B cell (primary cell): ENCODE measurements around the gene WDR48. TPM values are rescaled to one million over a fixed set of nuclear protein-coding genes. Genes with fewer than 3 reads are reported as not detected.

Source experiments
- ATAC-seq: fragments of 200-7000 bp; cut with Tn5 transposase; one replicate; pipeline ENCODE4 v1.10.0; 2021; ENCODE audit warnings: low read depth, mild to moderate bottlenecking, moderate number of reproducible peaks, moderate library complexity
- CTCF ChIA-PET: fragments of 350-600 bp; sonication (Branson Sonifier 250); formaldehyde crosslinking; loops from one replicate; lab custom pipeline; 2021; ENCODE audit warnings: antibody characterized with exemption, inconsistent platforms; lab: Charles Lee
- POLR2A ChIA-PET: fragments of 350-600 bp; sonication (Branson Sonifier 250); formaldehyde crosslinking; loops from one replicate; lab custom pipeline; 2021; ENCODE audit warnings: antibody characterized with exemption; lab: Charles Lee
- DNase-seq: peaks from one replicate; pipeline ENCODE4 v3.0.0; 2013
- H2AFZ ChIP-seq: 2 replicates; pipeline ENCODE4 v1.6.1; 2012; ENCODE audit warnings: mild to moderate bottlenecking, low read depth, low read length; ENCODE audit not compliant: insufficient read depth, poor library complexity, severe bottlenecking
- H3K27ac ChIP-seq, 2 donors: 1 replicate in 1 of 2; 2 replicates in 1 of 2; pipeline ENCODE4 v1.5.1; 2012 to 2013; ENCODE audit warnings: low read length in 2 of 2, mild to moderate bottlenecking in 2 of 2, moderate library complexity in 1 of 2
- H3K27me3 ChIP-seq, 4 experiments: fragments of 200-600 bp in 1 of 4; sonication (generic) in 1 of 4; replicated peaks in 1 of 4; 1 replicate in 2 of 4; 2 replicates in 2 of 4; pipeline versions ENCODE4 v1.6.1 to v1.7.0; 2013 to 2016; ENCODE audit warnings: low read length in 3 of 4, mild to moderate bottlenecking in 2 of 4, mixed read lengths in 1 of 4, moderate library complexity in 1 of 4; ENCODE audit not compliant: insufficient read depth in 4 of 4, control insufficient read depth in 3 of 4; ENCODE audit errors: control extremely low read depth in 1 of 4
- H3K36me3 ChIP-seq, 2 experiments: replicated peaks in 1 of 2; 1 replicate in 1 of 2; 2 replicates in 1 of 2; pipeline versions ENCODE4 v1.6.1 to v1.7.1; 2013; ENCODE audit warnings: low read length in 1 of 2; ENCODE audit not compliant: insufficient read depth in 2 of 2, control insufficient read depth in 1 of 2; ENCODE audit errors: control extremely low read depth in 1 of 2, extremely low read depth in 1 of 2
- H3K4me1 ChIP-seq, 2 donors: fragments of 200-600 bp in 1 of 2; sonication (generic) in 1 of 2; 1 replicate in 1 of 2; 2 replicates in 1 of 2; pipeline versions ENCODE4 v1.5.1 to v1.6.1; 2013 to 2017; ENCODE audit warnings: low read length in 2 of 2; ENCODE audit not compliant: control insufficient read depth in 2 of 2, insufficient read depth in 2 of 2
- H3K4me2 ChIP-seq: replicated peaks from 2 replicates; pipeline ENCODE3; 2012; ENCODE audit warnings: mild to moderate bottlenecking, low read depth, low read length; ENCODE audit not compliant: poor library complexity, severe bottlenecking
- H3K4me3 ChIP-seq, 5 experiments: fragments of 200-600 bp in 1 of 5; sonication (generic) in 1 of 5; 1 replicate in 3 of 5; 2 replicates in 2 of 5; pipeline versions ENCODE4 v1.5.1 to v1.7.0; 2011 to 2016; ENCODE audit warnings: low read length in 4 of 5, mild to moderate bottlenecking in 4 of 5, low read depth in 2 of 5, control low read depth in 1 of 5, moderate library complexity in 1 of 5; ENCODE audit not compliant: insufficient read depth in 1 of 5; ENCODE audit errors: control extremely low read depth in 1 of 5, extremely low read depth in 1 of 5
- H3K79me2 ChIP-seq: fragments of 200-600 bp; sonication (generic); one replicate; pipeline ENCODE4 v1.6.0; 2016; ENCODE audit warnings: low read length; ENCODE audit not compliant: control insufficient read depth, insufficient read depth
- H3K9ac ChIP-seq: fragments of 200-600 bp; sonication (generic); 2 replicates; pipeline ENCODE4 v1.6.1; 2017; ENCODE audit warnings: mild to moderate bottlenecking, low read length, moderate library complexity
- H3K9me3 ChIP-seq, 3 donors: one replicate each; pipeline versions ENCODE4 v1.6.1 to v1.7.1; 2013; ENCODE audit warnings: low read length in 2 of 3; ENCODE audit not compliant: control insufficient read depth in 2 of 3, insufficient read depth in 1 of 3; ENCODE audit errors: control extremely low read depth in 1 of 3
- H4K20me1 ChIP-seq: 2 replicates; pipeline ENCODE4 v1.6.0; 2012; ENCODE audit warnings: mild to moderate bottlenecking, low read length; ENCODE audit not compliant: insufficient read depth, control insufficient read depth, poor library complexity, severe bottlenecking
- H3K27ac Mint-ChIP-seq: one replicate; pipeline ENCODE4 v1.8.0; 2021; ENCODE audit warnings: mixed read lengths
- H3K27me3 Mint-ChIP-seq: one replicate; pipeline ENCODE4 v1.8.0; 2021; ENCODE audit warnings: mixed read lengths
- H3K4me1 Mint-ChIP-seq: one replicate; pipeline ENCODE4 v1.8.0; 2021; ENCODE audit warnings: mixed read lengths
- H3K4me3 Mint-ChIP-seq: one replicate; pipeline ENCODE4 v1.8.0; 2021; ENCODE audit warnings: mixed read lengths
- H3K9me3 Mint-ChIP-seq: one replicate; pipeline ENCODE4 v1.8.0; 2022; ENCODE audit warnings: mixed read lengths; ENCODE audit not compliant: insufficient read depth
- EZH2 ChIP-seq: IDR thresholded peaks from 2 replicates; pipeline ENCODE4 v1.6.1; 2012; ENCODE audit warnings: borderline replicate concordance, low read depth, mild to moderate bottlenecking, moderate library complexity, low read length; ENCODE audit not compliant: insufficient read depth, poor library complexity, severe bottlenecking
- WGBS: methylation state at CpG from one replicate; pipeline ENCODE4 v1.1.5; 2013; ENCODE audit warnings: missing lambda C conversion rate; ENCODE audit not compliant: insufficient coverage; 5-methylcytosine and 5-hydroxymethylcytosine counted together
- intact Hi-C: fragments of 100-400 bp; cut with micrococcal nuclease; formaldehyde crosslinking; loops from one replicate; pipeline ENCODE4 v1.10.0; 2022
- polyA plus RNA-seq: library from polyadenylated mRNA; depleted of rRNA; stranded (reverse); fragments of >200 nt; gene quantifications from 2 replicates; pipeline ENCODE4 v1.2.3, GENCODE V29; 2012
- total RNA-seq, 2 donors: library from RNA; stranded (reverse); fragments of 120-200 nt in 1 of 2; gene quantifications; 1 replicate in 1 of 2; 2 replicates in 1 of 2; pipeline versions ENCODE4 v1.2.3 to v1.2.4, GENCODE V29; 2013 to 2022
- TF ChIP-seq, protein P1 (sequence below): fragments of 200-600 bp; IDR thresholded peaks from one replicate; pipeline ENCODE4 v1.8.0; 2022; ENCODE audit warnings: antibody characterized with exemption, mild to moderate bottlenecking

The WDR48 gene
- total and polyA plus RNA-seq, 2 donors (not counting 1 experiment from before 2014, with no cell fraction given), result 20.8 to 68.6 TPM

GRCh38 chr3:39133822-39134221, 82.0 kb downstream of the WDR48 start:
- Histone ChIP-seq H4K20me1 (no peaks in the 10 kb centered on the region), H3K79me2 (no peaks in the 10 kb centered on the region), H3K9ac (no peak overlapping the region), H3K9me3 (no peaks in the 10 kb centered on the region), H3K4me3 (no peak overlapping the region), H3K4me2 (no peak overlapping the region), H3K27ac (no peak overlapping the region), H2AFZ (no peak overlapping the region), H3K27me3 (no peaks in the 10 kb centered on the region), H3K36me3 (peaks cover 0 to 61% of the 10 kb centered on the region in 2 experiments), H3K4me1 (peaks cover 0 to 1% of the 10 kb centered on the region in 2 donors)
- H3K4me3 Mint-ChIP-seq, result no peak overlapping the region
- intact Hi-C loops, result no loop called here
- no peak overlapping the region for H3K27ac Mint-ChIP-seq
- H3K9me3 Mint-ChIP-seq, result no peaks in the 10 kb centered on the region
- no peak for ATAC-seq
- ChIA-PET CTCF (interaction anchor here (0.8 to 2.7 kb wide), 4 partner anchors 12 to 158 kb away, joined by 3 to 9 read pairs (median 6); no protein-coding TSS in a partner anchor), POLR2A (no interaction called here)
- no peak for DNase-seq
- no peaks in the 10 kb centered on the region for H3K27me3 Mint-ChIP-seq
- H3K4me1 Mint-ChIP-seq, result peaks cover 3% of the 10 kb centered on the region
- TF ChIP-seq, protein P1, sequence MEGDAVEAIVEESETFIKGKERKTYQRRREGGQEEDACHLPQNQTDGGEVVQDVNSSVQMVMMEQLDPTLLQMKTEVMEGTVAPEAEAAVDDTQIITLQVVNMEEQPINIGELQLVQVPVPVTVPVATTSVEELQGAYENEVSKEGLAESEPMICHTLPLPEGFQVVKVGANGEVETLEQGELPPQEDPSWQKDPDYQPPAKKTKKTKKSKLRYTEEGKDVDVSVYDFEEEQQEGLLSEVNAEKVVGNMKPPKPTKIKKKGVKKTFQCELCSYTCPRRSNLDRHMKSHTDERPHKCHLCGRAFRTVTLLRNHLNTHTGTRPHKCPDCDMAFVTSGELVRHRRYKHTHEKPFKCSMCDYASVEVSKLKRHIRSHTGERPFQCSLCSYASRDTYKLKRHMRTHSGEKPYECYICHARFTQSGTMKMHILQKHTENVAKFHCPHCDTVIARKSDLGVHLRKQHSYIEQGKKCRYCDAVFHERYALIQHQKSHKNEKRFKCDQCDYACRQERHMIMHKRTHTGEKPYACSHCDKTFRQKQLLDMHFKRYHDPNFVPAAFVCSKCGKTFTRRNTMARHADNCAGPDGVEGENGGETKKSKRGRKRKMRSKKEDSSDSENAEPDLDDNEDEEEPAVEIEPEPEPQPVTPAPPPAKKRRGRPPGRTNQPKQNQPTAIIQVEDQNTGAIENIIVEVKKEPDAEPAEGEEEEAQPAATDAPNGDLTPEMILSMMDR, result no peak
- no peak for TF ChIP-seq EZH2
- 73% methylated on average over 6 of the region's 6 CpGs for WGBS

DNA sequence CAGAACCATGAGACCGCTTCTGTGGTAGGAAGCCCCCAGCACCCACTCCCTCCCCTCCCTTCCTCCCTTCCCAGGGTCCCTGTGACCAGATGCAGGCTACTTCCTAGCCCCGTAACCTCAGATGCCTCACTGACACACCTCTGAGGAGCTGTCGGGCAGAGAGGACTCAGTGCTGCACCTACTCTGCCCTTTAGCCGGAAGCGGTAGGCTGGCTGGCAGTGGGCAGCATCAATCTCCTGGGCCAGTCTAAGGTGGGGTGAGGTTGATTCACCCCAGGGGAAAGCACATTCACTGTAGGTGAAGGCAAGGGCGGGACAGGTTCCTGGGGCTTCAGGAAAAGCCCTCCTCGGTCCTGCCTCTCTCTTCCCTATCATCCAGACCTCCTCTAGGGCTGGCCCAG, 82.5 kb downstream of the WDR48 start:
- Mint-ChIP-seq H3K27ac (no peak overlapping the region), H3K4me1 (no peaks in the 10 kb centered on the region), H3K4me3 (no peak overlapping the region), H3K27me3 (no peaks in the 10 kb centered on the region), H3K9me3 (no peaks in the 10 kb centered on the region)
- DNase-seq (no peak), ATAC-seq (no peak)
- ChIA-PET CTCF (interaction anchor here (2.0 to 2.7 kb wide), 2 partner anchors 12 to 158 kb away, joined by 5 to 9 read pairs; no protein-coding TSS in a partner anchor), POLR2A (no interaction called here)
- 60% methylated on average over 3 of the region's 7 CpGs for WGBS
- Histone ChIP-seq H3K9ac (no peak overlapping the region), H3K4me1 (no peaks in the 10 kb centered on the region), H2AFZ (no peak overlapping the region), H3K27ac (no peak overlapping the region), H4K20me1 (no peaks in the 10 kb centered on the region), H3K79me2 (no peaks in the 10 kb centered on the region), H3K27me3 (no peaks in the 10 kb centered on the region), H3K4me2 (no peak overlapping the region), H3K4me3 (no peak overlapping the region), H3K9me3 (no peaks in the 10 kb centered on the region), H3K36me3 (peaks cover 0 to 57% of the 10 kb centered on the region in 2 experiments)
- no peak for TF ChIP-seq EZH2
- TF ChIP-seq, protein P1, result no peak
- intact Hi-C loops, result no loop called here
